Trophoblast cell (in vitro differentiated cells and primary cell): Measurements from ENCODE around the gene PTPN13.

Source experiments
- DNase-seq, 2 donors: peaks; one replicate each; pipeline ENCODE4 v3.0.0-alpha.2; 2016
- H2AFZ ChIP-seq: 2 replicates; pipeline ENCODE4 v1.6.1; 2013; ENCODE audit warnings: low read length, moderate library complexity, mild to moderate bottlenecking; ENCODE audit not compliant: insufficient read depth, poor library complexity
- H2AK5ac ChIP-seq: 2 replicates; pipeline ENCODE4 v1.6.1; 2013; ENCODE audit warnings: mild to moderate bottlenecking, low read length
- H2BK120ac ChIP-seq: 2 replicates; pipeline ENCODE4 v1.6.1; 2013; ENCODE audit warnings: low read length, mild to moderate bottlenecking, moderate library complexity; ENCODE audit not compliant: insufficient read depth, poor library complexity
- H2BK12ac ChIP-seq: 2 replicates; pipeline ENCODE4 v1.6.1; 2013; ENCODE audit warnings: mild to moderate bottlenecking, low read length, moderate library complexity
- H2BK5ac ChIP-seq: 2 replicates; pipeline ENCODE4 v1.6.1; 2013; ENCODE audit warnings: low read length, low read depth, moderate library complexity, mild to moderate bottlenecking; ENCODE audit not compliant: poor library complexity
- H3K14ac ChIP-seq: 2 replicates; pipeline ENCODE4 v1.6.1; 2013; ENCODE audit warnings: mild to moderate bottlenecking, low read length
- H3K18ac ChIP-seq: 2 replicates; pipeline ENCODE4 v1.6.1; 2013; ENCODE audit warnings: mild to moderate bottlenecking, low read length
- H3K23ac ChIP-seq: 2 replicates; pipeline ENCODE4 v1.6.1; 2013; ENCODE audit warnings: low read length
- H3K27ac ChIP-seq: 2 replicates; pipeline ENCODE4 v1.5.1; 2013; ENCODE audit warnings: low read depth, mild to moderate bottlenecking, inconsistent platforms, low read length, moderate library complexity
- H3K27me3 ChIP-seq: 2 replicates; pipeline ENCODE4 v1.6.1; 2013; ENCODE audit warnings: inconsistent platforms, mild to moderate bottlenecking, low read length, moderate library complexity; ENCODE audit not compliant: insufficient read depth
- H3K36me3 ChIP-seq, 2 experiments: 1 replicate in 1 of 2; 2 replicates in 1 of 2; pipeline ENCODE4 v1.6.1; 2013; ENCODE audit warnings: low read length in 2 of 2, mild to moderate bottlenecking in 2 of 2, moderate library complexity in 1 of 2; ENCODE audit not compliant: insufficient read depth in 2 of 2, control insufficient read depth in 1 of 2
- H3K4ac ChIP-seq: 2 replicates; pipeline ENCODE4 v1.6.1; 2013; ENCODE audit warnings: low read depth, mild to moderate bottlenecking, low read length, moderate library complexity
- H3K4me1 ChIP-seq, 2 experiments: 1 replicate in 1 of 2; 2 replicates in 1 of 2; pipeline ENCODE4 v1.6.1; 2013; ENCODE audit warnings: low read length in 2 of 2, mild to moderate bottlenecking in 2 of 2, moderate library complexity in 1 of 2; ENCODE audit not compliant: insufficient read depth in 2 of 2, control insufficient read depth in 1 of 2
- H3K4me2 ChIP-seq: 2 replicates; pipeline ENCODE4 v1.6.1; 2013; ENCODE audit warnings: inconsistent platforms, mild to moderate bottlenecking, low read length, moderate library complexity
- H3K4me3 ChIP-seq: 2 replicates; pipeline ENCODE4 v1.5.1; 2013; ENCODE audit warnings: mild to moderate bottlenecking, low read depth, low read length, inconsistent platforms
- H3K79me1 ChIP-seq: one replicate; pipeline ENCODE4 v1.6.1; 2013; ENCODE audit warnings: low read length
- H3K79me2 ChIP-seq: 2 replicates; pipeline ENCODE4 v1.6.1; 2013; ENCODE audit warnings: low read length, mild to moderate bottlenecking; ENCODE audit not compliant: control insufficient read depth, insufficient read depth, poor library complexity
- H3K9ac ChIP-seq: 2 replicates; pipeline ENCODE4 v1.6.1; 2013; ENCODE audit warnings: mild to moderate bottlenecking, low read length
- H3K9me3 ChIP-seq: 2 replicates; pipeline ENCODE4 v1.6.1; 2013; ENCODE audit warnings: low read depth, mild to moderate bottlenecking, control low read depth, inconsistent platforms, low read length; ENCODE audit not compliant: insufficient read depth
- H4K12ac ChIP-seq: 2 replicates; pipeline ENCODE4 v1.6.1; 2013; ENCODE audit warnings: low read depth, mild to moderate bottlenecking, low read length, moderate library complexity
- H4K8ac ChIP-seq: 2 replicates; pipeline ENCODE4 v1.6.1; 2013; ENCODE audit warnings: low read depth, mild to moderate bottlenecking, low read length, moderate library complexity
- H4K91ac ChIP-seq: one replicate; pipeline ENCODE4 v1.6.1; 2013; ENCODE audit warnings: low read depth, mild to moderate bottlenecking, low read length, moderate library complexity
- WGBS: extraction: QIAGEN DNeasy Blood & Tissue Kit; methylation state at CpG from one replicate; pipeline ENCODE4 v1.1.7; 2013; ENCODE audit warnings: missing lambda C conversion rate; ENCODE audit not compliant: insufficient read length, insufficient coverage; ENCODE audit errors: extremely low coverage; 5-methylcytosine and 5-hydroxymethylcytosine counted together

PTPN13 gene

GRCh38 chr4:86818841-86819240 lies 224.7 kb downstream of the PTPN13 start:
- Histone ChIP-seq H3K4me1 (no peaks in the 10 kb centered on the region), H3K79me2 (no peaks in the 10 kb centered on the region), H2BK12ac (no peak overlapping the region), H3K4ac (no peak overlapping the region), H3K27ac (no peak overlapping the region), H3K18ac (no peak overlapping the region), H3K9me3 (no peaks in the 10 kb centered on the region), H3K4me2 (no peak overlapping the region), H3K79me1 (no peaks in the 10 kb centered on the region), H2BK5ac (no peak overlapping the region), H4K12ac (no peak overlapping the region), H3K23ac (no peak overlapping the region), H4K8ac (no peak overlapping the region), H3K9ac (no peak overlapping the region), H3K36me3 (peaks cover 0 to 3% of the 10 kb centered on the region in 2 experiments), H3K14ac (no peak overlapping the region), H4K91ac (no peak overlapping the region), H3K27me3 (no peaks in the 10 kb centered on the region), H3K4me3 (no peak overlapping the region), H2BK120ac (no peak overlapping the region), H2AFZ (no peak overlapping the region), H2AK5ac (no peak overlapping the region)
- DNase-seq, result no peak
- WGBS, result no CpG with 5 or more reads among the region's 3 CpGs

DNA sequence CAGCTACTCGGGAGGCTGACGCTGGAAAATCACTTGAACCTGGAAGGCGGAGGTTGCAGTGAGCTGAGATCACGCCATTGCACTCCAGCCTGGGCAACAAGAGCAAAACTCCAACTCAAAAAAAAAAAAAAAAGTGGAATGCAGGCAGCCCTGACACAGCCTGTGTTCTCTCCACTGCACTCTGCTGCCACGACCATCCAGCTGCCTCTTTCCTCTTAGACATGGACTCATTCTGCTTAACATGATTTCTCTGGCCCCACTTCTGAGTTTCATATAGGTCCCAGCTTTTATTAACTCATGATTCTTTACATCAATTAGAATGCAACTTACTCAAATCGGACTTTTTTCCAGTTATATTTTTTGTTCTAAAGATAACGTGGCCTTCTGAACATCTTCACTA lies 225.4 kb downstream of the PTPN13 start:
- no peak overlapping the region for H4K91ac ChIP-seq
- no peaks in the 10 kb centered on the region for H3K9me3 ChIP-seq
- H3K4me3 ChIP-seq, result no peak overlapping the region
- H2AK5ac ChIP-seq, result no peak overlapping the region
- H4K12ac ChIP-seq, result no peak overlapping the region
- no peak overlapping the region for H3K4ac ChIP-seq
- H3K79me2 ChIP-seq, result no peaks in the 10 kb centered on the region
- DNase-seq, result no peak
- H4K8ac ChIP-seq, result no peak overlapping the region
- H3K18ac ChIP-seq, result no peak overlapping the region
- H3K23ac ChIP-seq, result no peak overlapping the region
- H3K4me1 ChIP-seq, result no peaks in the 10 kb centered on the region
- no peak overlapping the region for H2BK5ac ChIP-seq
- no peak overlapping the region for H3K14ac ChIP-seq
- no peak overlapping the region for H3K27ac ChIP-seq
- no peaks in the 10 kb centered on the region for H3K27me3 ChIP-seq
- no peak overlapping the region for H3K4me2 ChIP-seq
- H2AFZ ChIP-seq, result no peak overlapping the region
- H3K9ac ChIP-seq, result no peak overlapping the region
- no peaks in the 10 kb centered on the region for H3K79me1 ChIP-seq
- no peak overlapping the region for H2BK12ac ChIP-seq
- H2BK120ac ChIP-seq, result no peak overlapping the region
- WGBS, result no CpG with 5 or more reads among the region's 7 CpGs
- peaks cover 0 to 3% of the 10 kb centered on the region in 2 experiments for H3K36me3 ChIP-seq

- H2BK12ac ChIP-seq, result no peak overlapping the region
- H4K8ac ChIP-seq, result no peak overlapping the region
- H3K14ac ChIP-seq, result no peak overlapping the region
- H3K4ac ChIP-seq, result no peak overlapping the region
- no peaks in the 10 kb centered on the region for H3K79me2 ChIP-seq
- no peak overlapping the region for H3K23ac ChIP-seq
- H2AK5ac ChIP-seq, result no peak overlapping the region
- no peaks in the 10 kb centered on the region for H3K79me1 ChIP-seq
- no peak overlapping the region for H3K9ac ChIP-seq
- no peak overlapping the region for H3K18ac ChIP-seq
- H3K27me3 ChIP-seq, result no peaks in the 10 kb centered on the region
- H3K9me3 ChIP-seq, result no peaks in the 10 kb centered on the region
- DNase-seq, result no peak
- H3K27ac ChIP-seq, result no peak overlapping the region
- H3K36me3 ChIP-seq, result no peaks in the 10 kb centered on the region
- H2BK5ac ChIP-seq, result no peak overlapping the region
- no peak overlapping the region for H4K12ac ChIP-seq
- no peak overlapping the region for H3K4me3 ChIP-seq
- WGBS, result no CpG with 5 or more reads among the region's 1 CpG
- no peak overlapping the region for H3K4me2 ChIP-seq
- H4K91ac ChIP-seq, result no peak overlapping the region
- no peak overlapping the region for H2BK120ac ChIP-seq
- no peak overlapping the region for H2AFZ ChIP-seq
- no peaks in the 10 kb centered on the region for H3K4me1 ChIP-seq
Measured at GRCh38 chr4:86821151-86821550, 227.0 kb downstream of the PTPN13 start.

DNA sequence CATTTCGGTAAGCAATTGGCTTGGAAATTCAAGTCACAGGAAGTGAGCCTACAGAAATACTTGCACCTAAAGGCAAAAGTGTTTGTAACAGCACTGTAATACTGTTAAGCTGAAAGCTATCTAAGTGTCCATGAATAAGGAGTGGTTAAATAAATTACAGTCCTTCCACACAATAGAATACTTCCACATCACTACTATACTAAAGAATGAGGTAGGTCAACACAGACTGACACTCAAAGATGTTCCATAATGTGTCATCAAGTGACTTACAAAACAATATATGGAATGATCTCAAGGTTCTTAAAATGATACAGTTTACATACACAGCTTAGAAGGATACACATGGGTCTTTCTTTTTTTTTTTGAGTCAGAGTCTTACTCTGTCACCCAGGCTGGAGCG lies 228.0 kb downstream of the PTPN13 start:
- Histone ChIP-seq H2BK5ac (no peak overlapping the region), H3K36me3 (no peaks in the 10 kb centered on the region), H2BK12ac (no peak overlapping the region), H3K4me1 (no peaks in the 10 kb centered on the region), H3K23ac (no peak overlapping the region), H4K12ac (no peak overlapping the region), H3K27ac (no peak overlapping the region), H3K4me2 (no peak overlapping the region), H4K91ac (no peak overlapping the region), H3K27me3 (no peaks in the 10 kb centered on the region), H3K4me3 (no peak overlapping the region), H3K9ac (no peak overlapping the region), H3K79me1 (no peaks in the 10 kb centered on the region), H3K9me3 (no peaks in the 10 kb centered on the region), H3K18ac (no peak overlapping the region), H2AK5ac (no peak overlapping the region), H2AFZ (no peak overlapping the region), H2BK120ac (no peak overlapping the region), H3K79me2 (no peaks in the 10 kb centered on the region), H3K4ac (no peak overlapping the region), H4K8ac (no peak overlapping the region), H3K14ac (no peak overlapping the region)
- no peak for DNase-seq
- no CpG with 5 or more reads among the region's 2 CpGs for WGBS
